ENCODE results near the gene RUNDC1.

DNA sequence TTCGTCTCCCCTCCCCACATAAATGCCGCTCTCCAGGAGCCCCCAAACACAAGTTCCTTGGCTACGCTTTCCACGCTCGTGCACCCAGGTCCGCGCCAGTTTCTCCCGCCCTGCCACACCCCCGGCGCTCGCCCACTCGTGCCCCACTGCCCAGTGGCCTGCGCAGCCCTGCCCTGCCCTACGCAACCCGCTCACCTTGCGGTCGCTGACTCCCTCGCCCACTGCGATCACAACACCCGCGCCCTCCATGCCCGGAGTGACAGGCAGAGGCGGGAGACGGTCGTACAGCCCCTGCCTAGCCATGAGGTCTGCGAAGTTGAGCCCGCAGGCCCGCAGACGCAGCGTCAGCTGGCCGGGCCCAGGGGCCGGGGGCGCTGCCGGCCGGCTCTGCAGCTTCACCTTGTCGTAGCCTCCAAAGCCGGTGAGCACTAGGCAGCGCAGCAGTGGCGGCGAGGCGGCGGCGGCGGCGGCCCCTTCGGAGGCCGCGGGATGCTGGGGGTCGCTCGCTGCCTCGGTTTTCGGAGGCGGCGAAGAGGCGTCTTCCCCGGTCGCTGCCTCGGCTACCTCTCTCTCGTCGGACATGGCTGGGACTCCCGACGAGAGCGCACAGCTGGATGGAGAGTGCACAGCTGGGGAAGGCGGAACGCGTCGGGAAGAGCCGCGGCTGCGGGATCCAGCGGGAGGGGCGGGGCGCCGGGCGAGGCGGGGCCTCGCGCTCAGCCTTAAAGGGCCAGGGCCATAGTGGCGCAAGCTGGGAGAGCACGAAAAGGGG lies 41.6 kb downstream of the RUNDC1 start, which contains the start of gene VAT1:
- TF ChIP-seq SIN3A (conservative IDR thresholded peaks at IDR 0.05 in 1 of 2, IDR thresholded peaks at IDR 0.05 in 1 of 2; ENCODE audit: low read depth in 1 of 2, low read length in 2 of 2) (peak; percentile 80 to 94; a peak in 3 of 4 replicates), HDAC2 (IDR thresholded peaks at IDR 0.05; ENCODE audit: borderline replicate concordance in 1 of 2, low read depth in 2 of 2, low read length in 2 of 2) (peak; percentile 7 to 66; a peak in 2 of 4 replicates)
- TF ChIP-seq, protein P1, sequence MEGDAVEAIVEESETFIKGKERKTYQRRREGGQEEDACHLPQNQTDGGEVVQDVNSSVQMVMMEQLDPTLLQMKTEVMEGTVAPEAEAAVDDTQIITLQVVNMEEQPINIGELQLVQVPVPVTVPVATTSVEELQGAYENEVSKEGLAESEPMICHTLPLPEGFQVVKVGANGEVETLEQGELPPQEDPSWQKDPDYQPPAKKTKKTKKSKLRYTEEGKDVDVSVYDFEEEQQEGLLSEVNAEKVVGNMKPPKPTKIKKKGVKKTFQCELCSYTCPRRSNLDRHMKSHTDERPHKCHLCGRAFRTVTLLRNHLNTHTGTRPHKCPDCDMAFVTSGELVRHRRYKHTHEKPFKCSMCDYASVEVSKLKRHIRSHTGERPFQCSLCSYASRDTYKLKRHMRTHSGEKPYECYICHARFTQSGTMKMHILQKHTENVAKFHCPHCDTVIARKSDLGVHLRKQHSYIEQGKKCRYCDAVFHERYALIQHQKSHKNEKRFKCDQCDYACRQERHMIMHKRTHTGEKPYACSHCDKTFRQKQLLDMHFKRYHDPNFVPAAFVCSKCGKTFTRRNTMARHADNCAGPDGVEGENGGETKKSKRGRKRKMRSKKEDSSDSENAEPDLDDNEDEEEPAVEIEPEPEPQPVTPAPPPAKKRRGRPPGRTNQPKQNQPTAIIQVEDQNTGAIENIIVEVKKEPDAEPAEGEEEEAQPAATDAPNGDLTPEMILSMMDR (IDR thresholded peaks at IDR 0.05; ENCODE audit: control extremely low read depth in 1 of 3, insufficient read depth in 1 of 3, low read depth in 1 of 3, low read length in 3 of 3) = peak in 1 of 3 experiments; percentile 2; a peak in 1 of 4 replicates
